NCI-H2029 treated with DMSO at 0.1 percent for 48 hours (cell line): ENCODE results near the gene CNTN1.

Experiments
- DNase-seq: peaks from one replicate; lab custom pipeline; 2025; lab: John Stamatoyannopoulos, UW

The CNTN1 gene

DNA sequence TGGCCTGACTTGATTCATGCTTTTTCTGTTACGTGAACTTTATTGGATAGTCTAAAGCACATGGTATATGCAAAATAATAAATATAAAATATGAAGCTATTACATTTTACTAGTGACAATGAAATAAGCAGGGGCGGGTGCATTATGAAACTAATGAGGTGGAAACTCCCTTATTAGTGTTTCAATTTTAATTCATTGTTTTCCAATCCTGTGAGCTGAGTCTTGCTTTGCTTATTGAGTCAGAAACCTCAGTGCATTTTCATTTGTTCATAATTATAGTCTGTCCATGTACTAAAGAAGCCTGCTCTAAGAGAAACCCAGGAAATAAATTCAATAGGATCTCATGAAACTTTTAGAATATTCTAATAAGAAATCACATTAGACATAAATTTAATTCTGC, 78.5 kb downstream of the CNTN1 start:
- DNase-seq, result no peak

DNA sequence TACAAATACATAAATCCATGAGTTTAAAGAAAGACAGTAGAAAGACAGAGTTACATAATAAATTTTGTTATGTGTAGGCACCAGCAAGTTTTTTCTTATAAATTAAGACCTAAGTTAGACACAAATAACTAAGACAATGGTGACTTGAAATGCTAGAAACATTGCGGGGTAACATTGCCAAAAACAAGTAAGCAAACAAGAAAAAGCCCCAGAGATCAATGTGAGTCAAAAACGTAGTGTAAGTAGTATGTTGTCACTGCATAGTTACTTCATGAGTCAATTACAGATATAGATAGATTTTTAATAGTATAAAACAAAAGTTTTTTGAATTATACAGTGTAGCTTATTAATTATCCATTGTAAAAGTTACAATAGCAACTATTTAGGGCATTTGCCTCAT, 83.4 kb downstream of the CNTN1 start:
- DNase-seq, result no peak

DNA sequence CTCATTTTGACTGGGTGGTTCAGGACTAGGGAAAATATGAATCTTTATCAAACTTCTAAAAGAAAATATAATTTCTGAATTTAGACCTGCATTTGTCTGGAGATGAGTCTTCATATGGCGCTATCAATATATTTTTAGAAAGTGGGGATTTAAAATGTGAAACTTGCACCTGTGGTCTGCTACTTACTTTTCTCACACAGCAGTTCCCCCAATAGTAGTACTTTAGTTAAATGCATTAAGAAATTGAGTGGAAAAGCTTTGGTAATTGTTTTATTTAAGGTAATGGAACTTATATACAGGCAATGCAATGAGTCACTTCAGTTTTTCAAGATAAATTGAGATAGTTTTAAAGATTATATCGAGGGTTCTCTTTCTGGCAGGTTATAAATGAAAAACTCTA, 91.9 kb downstream of the CNTN1 start:
- no peak for DNase-seq

GRCh38 chr12:40788276-40788675, 96.0 kb downstream of the CNTN1 start:
- no peak for DNase-seq

GRCh38 chr12:40792792-40793386, 100.7 kb downstream of the CNTN1 start:
- DNase-seq, result no peak

- DNase-seq, result no peak
These were observed 101.2 kb downstream of the CNTN1 start for GRCh38 chr12:40793471-40793870.

GRCh38 chr12:40794087-40794486, 101.8 kb downstream of the CNTN1 start:
- DNase-seq, result no peak

DNA sequence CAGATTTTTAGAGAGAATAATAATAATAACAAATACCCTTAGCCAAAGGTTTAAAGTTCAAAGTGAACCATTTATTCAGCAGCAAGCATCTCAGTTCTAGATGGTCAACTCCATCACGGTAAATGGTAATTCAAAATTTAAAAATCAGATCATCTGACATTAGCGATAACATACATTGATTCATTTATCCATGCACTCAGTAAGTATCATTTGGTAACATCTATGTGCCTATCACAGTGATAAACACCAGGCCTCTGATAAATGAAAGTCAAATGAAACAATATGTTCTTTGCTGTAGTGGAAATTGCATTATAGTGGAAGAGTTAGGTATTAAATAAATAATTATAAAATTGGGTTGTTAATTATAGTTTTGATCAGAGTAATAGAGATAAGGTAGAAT, 108.8 kb downstream of the CNTN1 start:
- DNase-seq, result no peak

GRCh38 chr12:40801861-40802260, 109.6 kb downstream of the CNTN1 start:
- DNase-seq, result no peak

DNA sequence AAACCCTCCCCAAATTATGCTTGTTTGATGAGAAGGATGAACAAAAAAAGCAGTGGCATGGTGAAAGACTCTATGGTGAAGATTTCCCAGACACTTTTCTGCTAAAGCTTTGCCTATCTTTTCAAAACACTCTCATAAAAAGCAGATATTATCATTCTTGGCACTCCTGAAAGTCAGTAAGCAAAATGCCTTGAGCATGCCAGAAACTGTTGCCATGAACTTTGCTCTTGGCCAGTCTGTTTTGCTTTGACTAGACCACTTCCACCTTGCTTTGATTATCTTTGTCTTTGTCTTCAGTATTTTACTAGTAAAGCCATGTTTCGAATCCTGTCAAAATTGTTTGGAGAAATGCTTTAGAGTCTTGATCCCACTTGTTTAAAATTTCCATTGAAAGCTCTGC, 110.4 kb downstream of the CNTN1 start:
- no peak for DNase-seq

GRCh38 chr12:40819436-40820108, 127.3 kb downstream of the CNTN1 start:
- no peak for DNase-seq

- no peak for DNase-seq
These were observed 128.7 kb downstream of the CNTN1 start for GRCh38 chr12:40820794-40821484.

GRCh38 chr12:40825156-40825555, 132.9 kb downstream of the CNTN1 start:
- DNase-seq, result no peak

DNA sequence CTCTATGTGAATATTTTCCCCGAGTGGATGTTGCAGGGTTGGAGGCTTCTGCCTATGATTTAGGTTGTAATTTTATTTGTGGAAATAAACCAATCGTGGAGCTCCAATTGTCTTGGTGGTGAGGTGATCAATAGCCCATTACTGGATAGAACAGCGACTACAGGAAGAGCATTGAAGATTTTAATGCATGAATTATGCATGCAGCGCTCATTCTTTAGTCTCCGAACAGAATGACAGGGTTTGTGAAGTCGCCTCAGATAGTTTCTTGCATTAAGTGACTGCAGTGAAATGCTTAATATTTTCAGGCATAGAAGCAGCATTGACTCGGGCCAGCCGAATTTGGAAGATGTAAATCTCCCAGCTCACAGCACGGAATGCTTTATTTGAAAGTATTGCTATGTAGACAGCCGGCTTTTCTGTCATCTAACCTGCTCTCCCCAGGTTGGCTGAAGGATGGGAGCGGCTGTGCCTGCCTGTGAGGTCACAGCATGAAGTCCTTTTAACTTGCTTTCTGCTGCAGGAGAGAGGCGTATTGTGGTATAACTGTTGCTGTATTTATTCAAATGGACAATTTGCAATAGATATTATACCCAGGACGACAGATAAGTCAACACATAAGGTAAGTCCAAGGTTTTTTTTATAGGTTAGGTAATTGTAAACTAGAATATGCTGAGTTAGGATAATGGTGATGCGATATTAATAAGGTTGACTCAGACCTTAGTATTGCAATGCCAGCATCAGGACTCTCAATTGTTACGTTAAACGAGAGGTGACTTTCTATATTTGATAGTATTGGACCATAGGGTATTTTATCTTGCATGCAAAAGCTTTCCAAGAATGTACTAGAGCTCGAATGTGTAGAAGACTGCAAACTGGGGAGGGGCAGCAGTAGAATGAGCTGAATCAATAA, 135.7 kb downstream of the CNTN1 start:
- no peak for DNase-seq

DNA sequence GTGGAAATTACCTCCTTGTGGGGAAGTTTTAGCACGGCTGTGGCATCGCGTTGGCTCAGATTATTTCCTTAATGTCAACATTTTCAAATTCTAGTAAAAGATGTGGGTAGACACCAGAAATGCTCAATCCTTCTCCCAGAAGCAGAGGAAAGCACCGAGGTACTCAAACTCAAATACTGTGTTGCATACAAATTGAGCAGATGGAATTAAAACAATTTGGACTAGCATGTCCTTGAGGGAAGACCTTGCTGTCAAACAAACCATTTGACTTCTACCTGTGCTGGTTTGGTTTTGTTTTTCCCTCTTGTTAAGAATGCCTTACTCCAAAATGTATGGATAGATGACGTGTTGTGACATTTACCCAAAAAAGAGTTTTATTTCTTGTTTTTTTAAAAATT, 136.4 kb downstream of the CNTN1 start:
- no peak for DNase-seq

- DNase-seq, result no peak
These were observed 137.5 kb downstream of the CNTN1 start for GRCh38 chr12:40829738-40830144.

DNA sequence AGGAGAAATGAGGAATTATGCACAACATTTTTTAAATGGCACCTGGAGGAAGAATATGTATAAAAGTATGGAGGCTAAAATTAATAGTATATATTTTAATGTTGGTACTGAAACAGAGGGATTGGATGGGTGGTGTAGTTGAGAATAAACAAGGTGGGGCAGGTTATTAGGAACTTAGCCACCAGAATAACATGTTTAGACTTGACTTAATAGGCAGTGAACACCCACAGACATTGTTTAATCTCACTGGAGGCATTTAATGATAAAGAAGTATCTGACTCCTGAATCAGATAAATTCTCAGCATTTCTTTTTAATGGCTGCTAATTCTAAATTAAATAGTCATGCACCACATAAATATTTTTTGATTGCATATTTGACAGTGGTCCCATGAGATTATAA, 139.7 kb downstream of the CNTN1 start:
- no peak for DNase-seq

- no peak for DNase-seq
These were observed 140.4 kb downstream of the CNTN1 start for GRCh38 chr12:40832668-40833067.

DNA sequence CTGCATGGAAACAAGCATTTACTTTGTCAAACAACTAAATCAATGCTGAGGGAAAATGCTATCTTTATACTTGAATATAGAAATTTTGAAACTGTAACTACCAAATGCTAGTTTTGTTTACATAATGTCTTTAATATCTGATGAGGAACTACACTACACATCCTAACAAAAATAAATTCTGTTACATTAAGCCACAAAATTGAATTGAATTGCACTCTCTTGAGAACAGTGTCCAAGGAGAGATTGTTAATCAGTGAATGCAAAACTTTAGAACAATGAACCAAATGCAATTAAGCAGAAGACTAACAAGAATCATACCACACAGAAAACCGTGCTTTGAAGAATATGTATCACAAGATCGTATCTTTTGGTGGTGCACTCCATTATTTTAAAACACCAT, 141.6 kb downstream of the CNTN1 start:
- DNase-seq, result no peak

GRCh38 chr12:40834321-40834720, 142.1 kb downstream of the CNTN1 start:
- DNase-seq, result no peak

GRCh38 chr12:40837891-40838429, 145.7 kb downstream of the CNTN1 start:
- DNase-seq, result no peak

GRCh38 chr12:40843495-40843894, 151.3 kb downstream of the CNTN1 start:
- no peak for DNase-seq
